NOMO-1 (cell line): ENCODE data around the gene GPD2.
"Not testable (repeated sequence)": the region's sequence is repeated elsewhere in the genome, so short reads cannot be mapped to it uniquely, and the experiment has no call there.

Experiments
- DNase-seq, 2 experiments: peaks; one replicate each; lab custom pipeline; 2025; ENCODE audit not compliant: unreplicated experiment in 2 of 2; lab: John Stamatoyannopoulos, UW

GPD2 gene

GRCh38 chr2:156473445-156473844 lies 37.3 kb downstream of the GPD2 start:
- DNase-seq = no peak

- no peak for DNase-seq
Measured at GRCh38 chr2:156474401-156474800, 38.2 kb downstream of the GPD2 start.

- DNase-seq = no peak
Measured at GRCh38 chr2:156476021-156476849, 40.1 kb downstream of the GPD2 start.

GRCh38 chr2:156476850-156477206 lies 40.6 kb downstream of the GPD2 start:
- DNase-seq = no peak

- no peak for DNase-seq
Measured at GRCh38 chr2:156480376-156480775, 44.2 kb downstream of the GPD2 start.

GRCh38 chr2:156481312-156481711 lies 45.1 kb downstream of the GPD2 start:
- DNase-seq = no peak

GRCh38 chr2:156483741-156484173 lies 47.6 kb downstream of the GPD2 start:
- DNase-seq = no peak

GRCh38 chr2:156486147-156486546 lies 50.0 kb downstream of the GPD2 start:
- DNase-seq = no peak

- no peak for DNase-seq
Measured at GRCh38 chr2:156486614-156487013, 50.4 kb downstream of the GPD2 start.

- DNase-seq = no peak
Measured at GRCh38 chr2:156489195-156489594, 53.0 kb downstream of the GPD2 start.

GRCh38 chr2:156489750-156490465 lies 53.7 kb downstream of the GPD2 start:
- no peak for DNase-seq

GRCh38 chr2:156490466-156490840 lies 54.3 kb downstream of the GPD2 start:
- DNase-seq = peak in 1 of 2 experiments; percentile 12

GRCh38 chr2:156491176-156491575 lies 55.0 kb downstream of the GPD2 start:
- DNase-seq = no peak

GRCh38 chr2:156492979-156493378 lies 56.8 kb downstream of the GPD2 start:
- DNase-seq = no peak

GRCh38 chr2:156495998-156496397 lies 59.8 kb downstream of the GPD2 start:
- not testable (repeated sequence) for DNase-seq

- no peak for DNase-seq
Measured at GRCh38 chr2:156505696-156506095, 69.5 kb downstream of the GPD2 start.

GRCh38 chr2:156511122-156511521 lies 74.9 kb downstream of the GPD2 start:
- DNase-seq = no peak

GRCh38 chr2:156511803-156512202 lies 75.6 kb downstream of the GPD2 start:
- no peak for DNase-seq

- DNase-seq = no peak
Measured at GRCh38 chr2:156512451-156512850, 76.3 kb downstream of the GPD2 start.

- DNase-seq = no peak
Measured at GRCh38 chr2:156513219-156513618, 77.0 kb downstream of the GPD2 start.

GRCh38 chr2:156517419-156517818 lies 81.2 kb downstream of the GPD2 start:
- DNase-seq = no peak

GRCh38 chr2:156518138-156518537 lies 82.0 kb downstream of the GPD2 start:
- no peak for DNase-seq
